NCI-H2196 treated with DMSO at 0.1 percent for 48 hours (cell line): ENCODE results near the gene PRSS48.
"Not testable (repeated sequence)": the region's sequence is repeated elsewhere in the genome, so short reads cannot be mapped to it uniquely, and the experiment has no call there.

Experiments used
- DNase-seq: peaks from one replicate; lab custom pipeline; 2025; ENCODE audit not compliant: unreplicated experiment; lab: John Stamatoyannopoulos, UW

The PRSS48 gene

DNA sequence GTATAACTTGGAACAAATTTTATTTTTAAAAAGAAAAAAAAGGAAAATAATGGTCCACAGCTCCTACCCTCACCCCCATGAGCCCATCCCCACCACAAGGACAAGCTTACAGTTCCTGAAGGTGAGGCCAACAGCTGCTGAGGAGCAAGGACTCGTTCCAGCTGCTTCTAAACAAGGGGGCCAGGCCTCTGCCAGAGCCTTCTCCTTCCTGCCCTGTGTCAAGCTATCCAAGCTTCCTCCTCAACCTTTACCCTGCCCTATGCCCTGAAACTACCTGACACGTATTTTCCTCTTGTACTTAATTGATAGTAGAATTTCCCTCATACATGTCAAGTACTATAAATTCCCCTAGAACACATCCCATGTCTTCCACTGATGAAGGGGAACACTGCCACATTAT lies 39.7 kb downstream of the PRSS48 start:
- DNase-seq = no peak

GRCh38 chr4:151318307-151319006 lies 41.5 kb downstream of the PRSS48 start:
- no peak for DNase-seq

GRCh38 chr4:151319490-151319889 lies 42.5 kb downstream of the PRSS48 start:
- no peak for DNase-seq

GRCh38 chr4:151321586-151321985 lies 44.6 kb downstream of the PRSS48 start:
- no peak for DNase-seq

DNA sequence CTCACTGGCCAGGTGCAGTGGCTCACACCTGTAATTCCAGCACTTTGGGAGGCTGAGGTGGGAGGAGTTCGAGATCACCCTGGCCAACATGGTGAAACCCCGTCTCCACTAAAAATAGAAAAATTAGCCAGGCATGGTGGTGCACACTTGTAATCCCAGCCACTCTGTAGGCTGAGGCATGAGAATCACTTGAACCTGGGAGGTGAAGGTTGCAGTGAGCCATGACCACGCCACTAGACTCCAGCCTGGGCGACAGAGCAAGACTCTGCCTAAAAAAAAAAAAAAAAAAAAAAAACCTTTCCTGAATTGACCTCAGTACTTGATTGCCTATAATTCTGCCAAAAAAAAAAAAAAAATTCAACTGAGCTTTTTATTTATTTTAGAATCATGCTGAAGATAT lies 45.2 kb downstream of the PRSS48 start:
- not testable (repeated sequence) for DNase-seq

- DNase-seq = no peak
Observed at GRCh38 chr4:151322570-151322969, 45.6 kb downstream of the PRSS48 start.

GRCh38 chr4:151323667-151324066 lies 46.7 kb downstream of the PRSS48 start:
- no peak for DNase-seq

DNA sequence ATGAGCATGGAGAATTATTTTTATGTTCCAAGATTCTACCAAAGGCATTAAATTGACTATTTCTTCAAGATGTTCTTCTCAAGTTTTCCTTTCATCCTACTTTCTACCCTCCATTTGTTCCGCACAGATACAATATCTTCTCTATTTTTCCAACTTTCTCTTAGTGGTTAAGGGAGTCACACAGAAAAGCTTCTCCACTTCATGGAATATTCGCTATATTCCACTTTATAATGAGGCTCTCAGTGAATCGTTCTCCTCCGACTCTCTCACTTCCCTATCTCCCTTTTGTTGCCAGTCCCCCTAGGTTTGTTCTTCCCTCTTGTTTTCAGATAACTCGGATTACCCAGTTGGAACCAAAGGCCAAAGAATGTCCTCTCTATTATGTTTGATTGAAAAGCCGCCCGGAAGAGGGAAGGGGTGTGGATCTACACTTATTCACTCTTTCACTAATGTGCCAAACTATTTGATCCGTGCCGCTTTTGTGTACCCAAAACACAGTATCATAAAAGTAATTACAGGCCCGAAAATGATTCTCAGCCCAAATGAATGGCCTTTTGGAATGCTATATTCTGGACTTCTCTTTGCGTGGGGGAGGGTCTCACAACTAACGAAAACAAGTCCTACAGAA lies 47.3 kb downstream of the PRSS48 start:
- no peak for DNase-seq

DNA sequence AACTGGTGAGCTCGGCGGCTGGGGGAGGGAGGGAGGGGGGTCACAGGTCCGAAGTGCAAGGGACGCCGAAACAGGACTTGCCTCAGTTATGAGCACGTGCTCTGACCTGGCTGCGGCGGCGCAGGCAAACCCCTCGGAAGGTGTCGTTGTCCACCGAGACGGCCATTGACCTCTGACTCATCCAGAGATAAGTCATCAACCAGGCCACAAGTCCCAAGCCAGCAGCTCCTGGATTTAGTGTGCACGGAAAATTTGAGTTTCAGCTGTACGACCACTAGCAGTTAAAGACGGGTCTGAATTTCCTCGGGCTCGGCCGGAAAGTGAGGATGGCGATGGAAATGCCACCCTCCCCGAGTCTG lies 47.8 kb downstream of the PRSS48 start:
- DNase-seq = no peak

DNA sequence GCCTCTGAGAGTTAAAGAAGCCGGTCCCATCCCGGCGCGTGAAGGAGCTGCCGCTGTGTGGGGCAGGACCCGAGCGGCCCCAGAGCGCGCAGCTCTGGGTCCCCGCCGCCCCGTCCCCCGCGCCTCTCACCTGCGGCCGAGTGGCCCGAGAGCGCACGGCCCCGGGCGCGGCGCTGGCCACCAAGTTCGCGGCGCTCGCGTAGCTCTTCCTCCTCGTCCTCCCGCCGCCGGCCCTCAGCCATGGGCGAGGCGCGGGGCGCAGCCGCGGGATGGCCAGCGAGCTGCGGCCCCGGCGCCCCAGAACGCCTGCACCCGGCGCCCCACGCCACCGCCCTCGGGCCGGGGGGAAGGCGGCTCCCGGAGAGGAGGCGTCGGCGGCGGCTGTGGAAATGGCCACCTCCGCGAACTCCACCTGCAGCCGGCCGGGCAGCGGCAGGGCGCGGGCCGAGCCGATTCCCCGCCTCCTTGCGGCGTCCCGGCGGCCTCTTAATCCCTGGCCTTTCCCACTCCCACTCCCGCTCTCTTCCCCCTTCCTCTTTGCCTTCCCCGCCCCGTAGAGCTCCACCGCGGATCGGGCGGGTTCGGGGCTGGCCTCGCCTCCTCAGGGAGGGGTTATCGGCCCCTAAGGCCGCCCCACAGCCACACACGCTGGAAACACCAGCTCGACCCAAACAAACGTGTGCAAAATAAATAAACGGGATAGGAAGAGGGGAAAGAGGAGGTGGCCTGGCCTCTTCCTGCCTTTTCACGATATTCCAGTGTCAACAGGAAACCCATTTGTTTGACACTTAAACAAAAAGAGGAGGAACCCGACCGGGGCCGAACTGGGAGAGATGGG lies 48.4 kb downstream of the PRSS48 start, which contains the start of gene SH3D19:
TSS of gene SH3D19 (minus strand) at position 495 of the 838 bp plus-strand sequence. CDS start at position 242, 253 bp downstream.
- DNase-seq = peak; percentile 2

DNA sequence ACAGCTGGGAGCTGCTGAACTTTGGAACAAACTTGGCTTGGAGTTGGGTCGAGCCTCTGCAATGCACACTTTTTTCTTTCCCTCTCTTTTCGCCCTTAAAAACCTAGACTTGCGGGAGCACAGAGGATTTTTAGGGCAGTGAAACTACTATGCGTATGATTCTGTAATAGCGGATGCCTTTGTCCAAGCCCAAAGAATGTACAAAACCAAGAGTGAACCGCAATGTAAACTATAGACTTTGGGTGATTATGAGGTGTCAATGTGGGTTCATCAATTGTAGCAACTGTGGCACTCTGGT lies 48.9 kb downstream of the PRSS48 start:
- DNase-seq = no peak

DNA sequence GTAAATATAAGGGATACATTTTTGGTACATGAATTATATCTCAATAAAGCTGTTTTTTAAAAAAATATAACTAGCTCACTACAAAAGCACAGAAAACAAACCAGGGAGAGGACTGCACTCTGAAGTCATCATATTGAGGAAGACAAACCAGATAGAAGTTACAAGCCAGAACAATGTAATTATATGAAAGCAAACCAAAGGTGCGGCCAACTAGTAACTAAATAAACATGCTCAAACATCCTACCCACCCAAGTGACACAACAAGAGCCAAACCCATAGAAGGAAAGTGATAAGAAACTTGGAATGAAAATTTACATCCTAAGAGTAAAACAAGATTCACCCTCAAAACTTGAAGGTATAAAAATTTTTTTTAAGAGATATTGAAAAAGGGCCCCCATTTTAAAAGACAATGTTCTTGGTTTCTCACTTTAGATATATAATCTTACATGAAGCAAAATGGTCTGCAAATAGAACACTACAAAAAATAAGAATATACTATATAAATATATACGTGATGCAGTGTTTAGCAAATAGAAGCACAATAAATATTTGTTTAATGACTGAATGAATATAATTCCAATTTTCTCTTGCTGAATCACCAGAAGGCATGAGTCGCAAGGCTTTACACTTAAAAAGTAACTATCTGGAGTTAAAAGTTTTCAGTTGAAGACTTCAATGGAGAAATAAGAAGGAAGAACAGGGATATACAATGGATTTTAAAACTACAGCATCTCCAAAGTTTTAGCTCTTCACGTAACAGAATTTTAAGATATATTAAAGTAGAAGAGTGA lies 52.5 kb downstream of the PRSS48 start:
- no peak for DNase-seq

DNA sequence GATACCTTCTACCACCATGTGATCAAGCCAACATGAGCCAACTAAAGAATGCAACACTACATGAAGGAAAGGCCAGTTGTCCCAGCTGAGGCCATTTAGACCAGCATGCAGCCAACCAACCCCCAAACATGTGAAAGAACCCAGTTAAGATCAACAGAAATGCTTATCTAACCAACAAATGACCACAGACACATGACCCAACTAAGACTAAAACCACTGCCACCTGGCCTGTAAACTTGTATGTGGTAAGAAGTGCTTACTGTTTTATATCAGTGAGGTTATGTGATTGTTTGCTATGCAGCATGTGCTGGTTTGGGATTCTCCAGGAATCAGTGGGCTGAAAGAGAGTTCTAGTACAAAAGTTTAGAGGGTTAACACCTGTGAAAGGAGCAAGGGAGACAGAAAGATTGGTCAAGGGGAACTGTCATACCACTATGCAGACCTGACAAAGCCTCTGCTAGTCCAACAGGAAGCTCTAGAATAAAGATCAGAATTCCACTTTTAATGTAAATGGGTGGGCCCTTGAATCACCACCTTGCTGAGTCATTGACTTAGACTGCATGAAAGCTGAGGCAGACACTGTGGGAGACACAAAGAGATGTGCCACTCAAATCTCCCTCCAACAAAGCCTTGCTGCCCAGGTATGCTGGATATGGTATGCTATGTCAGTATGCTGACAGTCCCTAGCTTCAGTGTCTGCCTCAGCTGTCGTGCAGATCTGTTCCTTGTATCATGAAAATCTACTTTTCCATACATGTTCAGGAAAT lies 54.5 kb downstream of the PRSS48 start:
- no peak for DNase-seq

GRCh38 chr4:151339467-151339866 lies 62.5 kb downstream of the PRSS48 start:
- no peak for DNase-seq

DNA sequence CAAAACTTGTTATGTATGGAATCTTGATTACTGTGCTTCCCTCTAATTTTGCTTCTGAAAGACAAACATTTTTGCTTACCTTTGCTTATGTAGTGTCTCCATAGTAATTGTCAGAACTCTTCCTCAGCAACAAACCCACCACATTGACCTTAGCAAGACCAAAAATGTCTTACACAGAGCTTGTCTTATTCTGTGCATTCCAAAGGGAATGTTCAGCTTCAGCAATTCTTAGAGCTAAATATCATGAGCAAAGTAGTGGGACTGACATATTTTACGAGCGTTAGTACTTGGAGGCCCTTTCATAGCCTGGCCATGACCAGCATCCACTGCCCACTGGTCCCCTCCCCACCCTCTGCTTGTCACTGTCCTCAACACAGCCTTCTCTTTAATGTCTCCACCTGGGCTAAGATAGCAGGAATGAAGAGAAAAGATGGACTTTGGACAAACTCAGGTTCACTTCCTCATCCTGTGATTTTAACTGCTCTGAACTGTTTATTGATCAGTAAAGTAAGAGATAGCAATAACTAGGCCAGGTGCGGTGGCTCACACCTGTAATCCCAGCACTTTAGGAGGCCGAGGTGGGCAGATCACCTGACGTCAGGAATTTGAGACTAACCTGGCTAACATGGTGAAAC lies 63.9 kb downstream of the PRSS48 start:
- DNase-seq = no peak
